Epithelial cell of proximal tubule (primary cell): ENCODE measurements around the gene TSTD2. TPM values are rescaled to one million over a fixed set of nuclear protein-coding genes. Genes with fewer than 3 reads are reported as not detected.

ENCODE experiments used
- DNase-seq: peaks from one replicate; pipeline ENCODE4 v3.0.0-alpha.2; 2011; ENCODE audit warnings: low read depth
- H3K4me3 ChIP-seq: 2 replicates; pipeline ENCODE4 v1.5.1; 2011; ENCODE audit warnings: low read depth, mild to moderate bottlenecking, low read length
- total RNA-seq: library from RNA; depleted of rRNA; stranded (reverse); fragments of >200 nt; gene quantifications from 2 replicates; pipeline ENCODE4 v1.2.3, GENCODE V29; 2015
- TF ChIP-seq, protein P1 (sequence below): conservative IDR thresholded peaks from 2 replicates; pipeline ENCODE4 v1.5.1; 2012; ENCODE audit warnings: low read depth, mild to moderate bottlenecking, low read length

TSTD2 gene
- total RNA-seq, 1 donor from 2014 or later, result 21.9 TPM

DNA sequence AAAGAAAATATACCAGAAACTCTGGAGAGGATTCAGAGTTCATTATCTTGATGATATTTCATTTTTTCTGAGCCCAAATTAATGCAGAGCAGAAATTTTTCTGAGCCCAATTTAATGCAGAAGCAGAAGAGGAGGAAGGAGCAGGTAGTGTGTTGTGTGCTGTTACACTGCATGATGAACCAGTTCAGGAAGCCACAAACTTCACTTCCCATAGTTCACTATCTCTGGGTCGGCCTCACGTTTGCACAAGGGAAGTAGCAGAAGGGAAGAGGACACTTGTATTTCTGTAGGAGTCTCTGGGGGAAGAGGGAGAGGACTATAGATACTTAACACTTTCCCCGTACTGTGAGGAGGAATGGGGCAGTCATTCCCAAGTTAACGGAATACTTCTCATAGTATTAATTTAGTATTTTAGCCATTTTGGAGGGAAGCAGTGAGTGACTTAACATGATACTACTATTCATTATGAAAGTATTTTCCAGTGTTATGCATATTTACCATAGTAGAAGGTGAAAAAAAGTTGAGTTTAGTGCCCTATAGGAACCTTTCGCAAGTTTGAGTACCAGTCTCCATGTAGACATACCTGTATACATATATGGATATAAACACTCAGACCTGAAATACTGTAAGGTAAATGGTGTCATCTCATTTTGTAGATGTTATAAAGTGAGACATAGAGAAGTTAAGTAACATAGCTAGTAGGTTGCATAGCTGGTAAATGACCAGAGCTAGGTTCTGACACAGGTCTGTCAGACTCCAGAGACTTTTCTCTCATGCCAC is 33.9 kb upstream of the TSTD2 start:
- TF ChIP-seq, protein P1, sequence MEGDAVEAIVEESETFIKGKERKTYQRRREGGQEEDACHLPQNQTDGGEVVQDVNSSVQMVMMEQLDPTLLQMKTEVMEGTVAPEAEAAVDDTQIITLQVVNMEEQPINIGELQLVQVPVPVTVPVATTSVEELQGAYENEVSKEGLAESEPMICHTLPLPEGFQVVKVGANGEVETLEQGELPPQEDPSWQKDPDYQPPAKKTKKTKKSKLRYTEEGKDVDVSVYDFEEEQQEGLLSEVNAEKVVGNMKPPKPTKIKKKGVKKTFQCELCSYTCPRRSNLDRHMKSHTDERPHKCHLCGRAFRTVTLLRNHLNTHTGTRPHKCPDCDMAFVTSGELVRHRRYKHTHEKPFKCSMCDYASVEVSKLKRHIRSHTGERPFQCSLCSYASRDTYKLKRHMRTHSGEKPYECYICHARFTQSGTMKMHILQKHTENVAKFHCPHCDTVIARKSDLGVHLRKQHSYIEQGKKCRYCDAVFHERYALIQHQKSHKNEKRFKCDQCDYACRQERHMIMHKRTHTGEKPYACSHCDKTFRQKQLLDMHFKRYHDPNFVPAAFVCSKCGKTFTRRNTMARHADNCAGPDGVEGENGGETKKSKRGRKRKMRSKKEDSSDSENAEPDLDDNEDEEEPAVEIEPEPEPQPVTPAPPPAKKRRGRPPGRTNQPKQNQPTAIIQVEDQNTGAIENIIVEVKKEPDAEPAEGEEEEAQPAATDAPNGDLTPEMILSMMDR, result no peak
- DNase-seq, result no peak
- H3K4me3 ChIP-seq, result no peak overlapping the region

DNA sequence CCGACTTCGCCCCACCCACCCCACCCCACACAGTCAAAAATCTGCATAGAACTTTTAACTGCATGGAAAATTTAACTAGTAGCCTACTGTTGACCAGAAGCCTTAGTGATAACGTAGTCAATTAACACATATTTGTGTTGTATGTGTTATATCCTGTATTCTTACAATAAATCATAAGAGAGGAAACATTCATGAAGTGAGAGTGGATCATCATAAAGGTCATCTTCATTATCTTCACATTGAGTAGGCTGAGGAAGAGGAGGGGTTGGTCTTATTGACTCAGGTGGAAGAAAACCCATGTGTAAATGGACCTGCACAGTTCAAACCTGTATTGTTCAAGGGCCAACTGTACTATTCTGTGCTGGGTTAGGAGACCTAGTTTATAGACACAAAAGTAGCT is 32.6 kb upstream of the TSTD2 start:
- no peak for DNase-seq
- TF ChIP-seq, protein P1, result no peak
- H3K4me3 ChIP-seq, result no peak overlapping the region

DNA sequence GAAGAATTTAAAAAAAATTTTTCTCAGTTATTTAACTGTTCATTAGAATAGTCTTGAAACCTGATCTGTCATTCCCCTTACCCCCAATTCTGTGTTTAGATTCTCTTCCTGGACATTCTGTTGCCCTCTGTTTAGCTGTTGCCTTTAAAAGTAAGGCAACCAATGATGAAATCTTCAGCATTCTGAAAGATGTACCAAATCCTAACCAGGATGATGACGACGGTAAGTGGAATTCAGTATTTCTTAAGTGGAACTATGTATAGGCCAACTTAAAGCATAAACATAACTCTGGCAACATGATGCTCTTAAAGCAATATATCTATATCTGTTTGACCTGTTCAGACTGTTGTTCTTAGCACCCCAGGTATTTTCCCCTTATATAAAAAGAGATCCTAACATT is 27.7 kb upstream of the TSTD2 start:
- no peak for DNase-seq
- no peak overlapping the region for H3K4me3 ChIP-seq
- TF ChIP-seq, protein P1, result no peak

DNA sequence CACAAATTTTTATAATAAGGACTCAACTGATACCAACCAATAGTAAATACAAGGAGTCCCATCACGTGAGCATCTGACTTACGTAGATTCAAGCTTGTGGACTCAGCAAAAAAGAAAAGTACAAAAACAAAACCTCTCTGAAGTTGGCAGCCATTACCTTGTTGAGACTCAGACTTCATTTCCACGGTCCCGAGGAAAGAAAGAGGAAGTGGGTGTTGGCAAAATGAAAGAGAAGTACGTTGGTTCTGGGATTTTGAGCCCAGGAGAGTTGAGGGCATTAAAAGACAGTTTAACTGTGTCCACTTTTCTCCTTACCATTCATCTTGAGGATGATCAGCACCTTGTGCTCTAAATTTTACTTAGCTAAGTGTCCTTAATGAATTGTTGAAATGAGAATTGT is 27.2 kb upstream of the TSTD2 start:
- TF ChIP-seq, protein P1, result no peak
- H3K4me3 ChIP-seq, result no peak overlapping the region

DNA sequence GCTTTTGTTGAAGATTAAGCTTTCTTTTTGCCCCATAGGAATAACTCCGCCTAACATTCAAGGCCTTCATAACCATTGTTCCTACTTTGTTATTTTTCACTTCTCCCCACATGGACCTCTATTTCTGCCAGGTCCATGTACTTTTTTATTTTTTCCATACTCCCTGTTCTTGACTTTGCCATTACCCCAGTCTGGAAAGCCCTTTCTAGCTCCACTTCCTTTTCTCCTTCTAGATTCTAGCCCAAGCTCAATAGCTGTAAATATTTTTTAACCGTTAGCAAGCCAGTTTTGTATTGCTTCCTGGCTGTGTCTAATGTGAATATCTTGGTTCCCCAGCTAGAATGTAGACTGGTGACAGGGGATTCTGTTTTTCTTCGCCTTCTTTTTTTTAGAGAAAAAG is 26.6 kb upstream of the TSTD2 start:
- no peak for DNase-seq
- TF ChIP-seq, protein P1, result no peak
- no peak overlapping the region for H3K4me3 ChIP-seq

More for the DNA sequence above, 27.2 kb upstream of the TSTD2 start:
- no peak for DNase-seq

DNA sequence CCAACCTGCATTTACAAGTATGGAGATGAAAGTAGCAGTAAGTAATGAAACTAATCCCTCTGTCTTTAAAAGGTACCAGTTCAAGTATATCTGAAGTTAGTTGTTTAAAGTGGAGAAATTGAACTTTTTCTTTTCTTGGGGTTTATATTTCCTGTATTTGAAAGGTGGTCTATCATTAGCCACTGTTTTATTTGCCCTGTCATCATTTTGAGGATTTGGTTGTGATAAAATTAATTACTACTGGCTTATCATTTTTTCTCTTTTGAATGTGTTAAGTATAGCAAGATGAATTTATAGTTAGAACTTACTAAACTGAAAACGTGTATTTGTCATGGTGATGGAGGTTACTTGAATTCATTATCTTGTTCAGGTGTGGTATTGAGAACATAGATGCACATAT is 25.5 kb upstream of the TSTD2 start:
- H3K4me3 ChIP-seq, result no peak overlapping the region
- TF ChIP-seq, protein P1, result no peak
- DNase-seq, result no peak

DNA sequence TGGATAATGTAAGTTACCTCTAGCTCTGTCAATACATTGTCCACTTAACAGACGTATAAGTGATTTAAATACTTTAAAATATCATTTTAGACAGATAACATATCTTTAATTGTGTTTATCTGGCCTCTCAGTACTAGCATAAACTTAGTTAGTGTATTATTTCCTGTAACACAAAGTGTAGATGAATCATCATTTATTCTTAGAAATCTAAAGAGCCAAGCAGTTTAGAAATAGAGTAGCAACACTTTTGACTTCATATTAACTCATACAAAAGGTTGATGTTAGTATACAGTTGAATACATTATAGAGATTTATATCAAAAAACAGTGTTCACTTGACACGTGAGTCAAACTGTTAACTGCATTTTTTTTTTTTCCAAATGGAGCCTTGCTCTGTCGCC is 18.5 kb upstream of the TSTD2 start:
- H3K4me3 ChIP-seq, result no peak overlapping the region
- DNase-seq, result no peak
- TF ChIP-seq, protein P1, result no peak
